Measurements from ENCODE around the gene SEMA3D. TPM values are rescaled to one million over a fixed set of nuclear protein-coding genes. Genes with fewer than 3 reads are reported as not detected.
A peak's percentile ranks its signal among the peaks of the same experiment; 100 is the strongest.

Gene SEMA3D
- total RNA-seq, 2 donors from 2014 or later: not detected

- no peak for DNase-seq (ENCODE audit: low spot score in 2 of 2)
- Mint-ChIP-seq H3K9me3 (no peaks in the 10 kb centered on the region), H3K27ac (no peak overlapping the region), H3K36me3 (no peaks in the 10 kb centered on the region)
- peak in 1 of 2 donors; percentile 74 for ATAC-seq
Observed at GRCh38 chr7:85039196-85039923, 147.5 kb downstream of the SEMA3D start.

GRCh38 chr7:85038466-85038865 is 148.4 kb downstream of the SEMA3D start:
- H3K36me3 Mint-ChIP-seq: no peaks in the 10 kb centered on the region
- no peak for DNase-seq (ENCODE audit: low spot score in 2 of 2)
- no peaks in the 10 kb centered on the region for H3K9me3 Mint-ChIP-seq
- ATAC-seq: no peak
- no peak overlapping the region for H3K27ac Mint-ChIP-seq

- no peaks in the 10 kb centered on the region for H3K36me3 Mint-ChIP-seq
- H3K9me3 Mint-ChIP-seq: no peaks in the 10 kb centered on the region
- DNase-seq (ENCODE audit: low spot score in 2 of 2) (no peak), ATAC-seq (no peak)
- H3K27ac Mint-ChIP-seq: no peak overlapping the region
Observed at GRCh38 chr7:85033263-85033662, 153.6 kb downstream of the SEMA3D start.

- no peaks in the 10 kb centered on the region for H3K36me3 Mint-ChIP-seq
- H3K9me3 Mint-ChIP-seq: no peaks in the 10 kb centered on the region
- ATAC-seq (no peak), DNase-seq (ENCODE audit: low spot score in 2 of 2) (no peak)
- no peak overlapping the region for H3K27ac Mint-ChIP-seq
Observed at GRCh38 chr7:85031475-85031874, 155.4 kb downstream of the SEMA3D start.

GRCh38 chr7:85030893-85031292 is 156.0 kb downstream of the SEMA3D start:
- ATAC-seq: peak in 1 of 2 donors; percentile 20
- Mint-ChIP-seq H3K36me3 (no peaks in the 10 kb centered on the region), H3K27ac (no peak overlapping the region)

GRCh38 chr7:85025312-85025756 is 161.5 kb downstream of the SEMA3D start:
- Mint-ChIP-seq H3K27ac (no peak overlapping the region), H3K36me3 (no peaks in the 10 kb centered on the region), H3K9me3 (no peaks in the 10 kb centered on the region)
- ATAC-seq (no peak), DNase-seq (ENCODE audit: low spot score in 2 of 2) (no peak)

More at GRCh38 chr7:85030893-85031292, 156.0 kb downstream of the SEMA3D start:
- H3K9me3 Mint-ChIP-seq: no peaks in the 10 kb centered on the region
- DNase-seq (ENCODE audit: low spot score in 2 of 2): no peak

- ATAC-seq: no peak
- no peaks in the 10 kb centered on the region for H3K9me3 Mint-ChIP-seq
- no peaks in the 10 kb centered on the region for H3K36me3 Mint-ChIP-seq
- H3K27ac Mint-ChIP-seq: no peak overlapping the region
- DNase-seq (ENCODE audit: low spot score in 2 of 2): no peak
Observed at GRCh38 chr7:85023916-85024315, 162.9 kb downstream of the SEMA3D start.

- H3K27ac Mint-ChIP-seq: no peak overlapping the region
- DNase-seq (ENCODE audit: low spot score in 2 of 2) (peak in 1 of 2 donors; percentile 47), ATAC-seq (no peak)
- H3K36me3 Mint-ChIP-seq: no peaks in the 10 kb centered on the region
- H3K9me3 Mint-ChIP-seq: no peaks in the 10 kb centered on the region
Observed at GRCh38 chr7:85023066-85023712, 163.7 kb downstream of the SEMA3D start.

- ATAC-seq: no peak
- H3K9me3 Mint-ChIP-seq: no peaks in the 10 kb centered on the region
- DNase-seq (ENCODE audit: low spot score in 2 of 2): no peak
- no peaks in the 10 kb centered on the region for H3K36me3 Mint-ChIP-seq
- no peak overlapping the region for H3K27ac Mint-ChIP-seq
Observed at GRCh38 chr7:85022064-85022697, 164.7 kb downstream of the SEMA3D start.

GRCh38 chr7:85021101-85021704 is 165.7 kb downstream of the SEMA3D start:
- ATAC-seq (no peak), DNase-seq (ENCODE audit: low spot score in 2 of 2) (no peak)
- H3K27ac Mint-ChIP-seq: no peak overlapping the region
- H3K36me3 Mint-ChIP-seq: no peaks in the 10 kb centered on the region
- H3K9me3 Mint-ChIP-seq: no peaks in the 10 kb centered on the region

GRCh38 chr7:85019778-85020177 is 167.1 kb downstream of the SEMA3D start:
- Mint-ChIP-seq H3K27ac (no peak overlapping the region), H3K9me3 (no peaks in the 10 kb centered on the region), H3K36me3 (no peaks in the 10 kb centered on the region)
- DNase-seq (ENCODE audit: low spot score in 2 of 2) (no peak), ATAC-seq (no peak)

GRCh38 chr7:85019176-85019575 is 167.7 kb downstream of the SEMA3D start:
- H3K36me3 Mint-ChIP-seq: no peaks in the 10 kb centered on the region
- no peaks in the 10 kb centered on the region for H3K9me3 Mint-ChIP-seq
- ATAC-seq (no peak), DNase-seq (ENCODE audit: low spot score in 2 of 2) (no peak)
- H3K27ac Mint-ChIP-seq: no peak overlapping the region

GRCh38 chr7:85018498-85018897 is 168.4 kb downstream of the SEMA3D start:
- Mint-ChIP-seq H3K27ac (no peak overlapping the region), H3K36me3 (no peaks in the 10 kb centered on the region), H3K9me3 (no peaks in the 10 kb centered on the region)
- ATAC-seq (no peak), DNase-seq (ENCODE audit: low spot score in 2 of 2) (no peak)

GRCh38 chr7:85016286-85016685 is 170.6 kb downstream of the SEMA3D start:
- H3K27ac Mint-ChIP-seq: no peak overlapping the region
- H3K9me3 Mint-ChIP-seq: no peaks in the 10 kb centered on the region
- no peak for DNase-seq (ENCODE audit: low spot score in 2 of 2)
- ATAC-seq: no peak
- H3K36me3 Mint-ChIP-seq: no peaks in the 10 kb centered on the region

GRCh38 chr7:85014936-85015660 is 171.8 kb downstream of the SEMA3D start:
- ATAC-seq (no peak), DNase-seq (ENCODE audit: low spot score in 2 of 2) (no peak)
- no peaks in the 10 kb centered on the region for H3K9me3 Mint-ChIP-seq
- H3K27ac Mint-ChIP-seq: no peak overlapping the region
- no peaks in the 10 kb centered on the region for H3K36me3 Mint-ChIP-seq

GRCh38 chr7:85011127-85011526 is 175.7 kb downstream of the SEMA3D start:
- ATAC-seq (no peak), DNase-seq (ENCODE audit: low spot score in 2 of 2) (no peak)
- H3K27ac Mint-ChIP-seq: no peak overlapping the region
- no peaks in the 10 kb centered on the region for H3K36me3 Mint-ChIP-seq
- no peaks in the 10 kb centered on the region for H3K9me3 Mint-ChIP-seq

- DNase-seq (ENCODE audit: low spot score in 2 of 2): no peak
- no peak for ATAC-seq
- Mint-ChIP-seq H3K27ac (no peak overlapping the region), H3K9me3 (no peaks in the 10 kb centered on the region), H3K36me3 (no peaks in the 10 kb centered on the region)
Observed at GRCh38 chr7:85010306-85010705, 176.6 kb downstream of the SEMA3D start.
